ENCODE results near the gene CFAP20DC.
A peak's percentile ranks its signal among the peaks of the same experiment; 100 is the strongest.
"Not testable (repeated sequence)": the region's sequence is repeated elsewhere in the genome, so short reads cannot be mapped to it uniquely, and the experiment has no call there.

Gene CFAP20DC

GRCh38 chr3:59049671-59050331, at the start of gene CFAP20DC:
TSS of gene CFAP20DC (minus strand) at chr3:59050025. CDS start at chr3:59049631, 394 bp downstream.
- DNase-seq (ENCODE audit: low read depth in 2 of 3, low spot score in 1 of 3), result peak; percentile 84 to 90 (median 90)

- not testable (repeated sequence) for DNase-seq (ENCODE audit: low read depth in 2 of 3, low spot score in 1 of 3)
Observed at GRCh38 chr3:59098516-59098915, 48.7 kb upstream of the CFAP20DC start.

GRCh38 chr3:59094446-59094845, 44.6 kb upstream of the CFAP20DC start:
- no peak for DNase-seq (ENCODE audit: low read depth in 2 of 3, low spot score in 1 of 3)

DNA sequence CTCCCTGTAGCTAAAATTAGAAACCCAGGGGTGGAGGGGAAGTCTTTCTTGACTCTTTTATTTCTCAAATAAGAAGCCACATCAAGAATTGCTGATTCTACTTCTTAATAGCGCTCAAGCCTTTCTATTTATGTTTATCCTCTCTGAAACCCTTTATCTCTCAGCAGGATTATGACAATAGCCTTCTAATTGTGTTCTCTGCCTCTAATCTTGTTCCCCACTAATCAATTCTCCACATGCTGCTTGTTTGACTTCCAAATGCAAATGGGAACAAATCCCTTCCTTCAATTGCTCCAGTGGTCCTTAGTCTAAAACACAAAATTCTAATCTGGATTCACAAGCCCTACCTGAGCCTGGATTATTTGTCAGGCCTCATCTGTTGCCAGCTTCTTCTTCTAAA, 43.7 kb upstream of the CFAP20DC start:
- no peak for DNase-seq (ENCODE audit: low read depth in 2 of 3, low spot score in 1 of 3)

DNA sequence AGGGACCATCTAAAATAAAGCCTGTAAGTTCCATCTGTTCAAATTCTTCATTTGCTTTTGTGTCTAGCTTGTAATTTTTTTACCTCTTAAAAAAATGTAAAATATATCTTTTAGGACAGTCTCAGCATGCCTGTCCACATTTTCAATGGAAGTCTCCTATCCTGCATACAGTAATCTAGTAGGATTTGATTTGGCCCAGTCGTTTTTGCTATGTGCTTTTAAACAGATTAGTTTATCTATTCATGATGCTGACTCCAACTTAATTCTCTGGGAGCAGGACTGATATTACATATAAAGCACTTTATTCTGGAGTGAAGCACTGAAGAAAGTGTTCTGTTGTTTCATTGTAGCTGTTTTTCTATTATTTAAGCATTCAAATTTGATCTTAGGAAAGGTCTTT, 38.9 kb upstream of the CFAP20DC start:
- DNase-seq (ENCODE audit: low read depth in 2 of 3, low spot score in 1 of 3), result no peak

GRCh38 chr3:59085976-59086375, 36.2 kb upstream of the CFAP20DC start:
- no peak for DNase-seq (ENCODE audit: low read depth in 2 of 3, low spot score in 1 of 3)

GRCh38 chr3:59084583-59084982, 34.8 kb upstream of the CFAP20DC start:
- no peak for DNase-seq (ENCODE audit: low read depth in 2 of 3, low spot score in 1 of 3)

GRCh38 chr3:59082106-59082505, 32.3 kb upstream of the CFAP20DC start:
- DNase-seq (ENCODE audit: low read depth in 2 of 3, low spot score in 1 of 3), result no peak

DNA sequence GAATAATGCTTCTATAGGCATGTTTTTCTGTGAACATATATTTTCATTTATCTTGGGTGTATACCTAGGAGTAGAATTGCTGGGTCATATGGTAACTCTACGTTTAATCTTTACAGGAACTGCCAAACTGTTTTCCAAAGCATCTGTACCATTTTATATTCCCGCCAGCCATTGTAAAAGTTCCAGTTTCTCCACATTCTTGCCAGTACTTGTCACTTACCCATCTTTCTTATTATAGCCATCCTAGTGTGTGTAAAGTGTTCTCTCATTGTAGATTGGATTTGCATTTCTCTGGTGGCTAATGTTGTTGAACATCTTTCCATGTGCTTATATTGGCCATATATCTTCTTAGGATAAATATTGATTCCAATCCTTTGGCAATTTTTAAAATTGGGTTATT, 31.2 kb upstream of the CFAP20DC start:
- DNase-seq (ENCODE audit: low read depth in 2 of 3, low spot score in 1 of 3), result no peak

DNA sequence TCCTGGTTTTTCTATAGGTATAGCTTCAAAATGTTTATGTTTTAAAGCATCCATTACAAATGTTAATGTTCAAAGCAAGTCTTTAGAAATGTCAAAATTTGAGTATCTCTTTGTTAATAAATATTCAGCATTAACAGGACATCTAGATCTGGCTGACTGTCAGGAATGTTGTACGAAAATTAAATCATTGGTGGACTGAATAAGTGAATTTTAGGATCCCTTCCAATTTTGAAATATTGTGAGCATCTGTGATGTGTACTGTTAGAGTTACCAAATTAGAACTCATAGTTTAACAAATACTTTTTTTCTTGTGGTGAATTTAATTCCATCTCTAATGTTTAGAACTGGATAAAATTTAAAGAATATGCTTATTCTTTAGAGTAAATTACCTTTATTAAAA, 30.1 kb upstream of the CFAP20DC start:
- no peak for DNase-seq (ENCODE audit: low read depth in 2 of 3, low spot score in 1 of 3)

DNA sequence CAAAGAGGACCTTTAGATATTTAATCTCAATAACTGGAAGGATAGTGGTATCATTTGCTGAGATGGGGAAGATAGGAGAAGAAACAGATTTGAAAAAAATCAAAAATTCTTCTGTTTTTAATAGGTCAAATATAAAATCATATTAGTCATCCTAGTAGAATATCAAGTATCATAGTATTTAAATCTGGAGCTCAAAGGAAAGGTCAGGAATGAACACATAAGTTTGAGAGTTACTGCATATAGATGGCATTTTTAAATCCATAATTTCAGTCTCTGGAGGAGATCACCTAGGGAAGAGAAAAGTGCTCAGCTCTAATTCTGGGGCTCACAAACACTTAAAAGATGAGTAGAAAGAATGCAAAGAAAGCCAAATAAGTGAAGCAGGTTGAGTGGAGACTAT, 24.9 kb upstream of the CFAP20DC start:
- no peak for DNase-seq (ENCODE audit: low read depth in 2 of 3, low spot score in 1 of 3)

DNA sequence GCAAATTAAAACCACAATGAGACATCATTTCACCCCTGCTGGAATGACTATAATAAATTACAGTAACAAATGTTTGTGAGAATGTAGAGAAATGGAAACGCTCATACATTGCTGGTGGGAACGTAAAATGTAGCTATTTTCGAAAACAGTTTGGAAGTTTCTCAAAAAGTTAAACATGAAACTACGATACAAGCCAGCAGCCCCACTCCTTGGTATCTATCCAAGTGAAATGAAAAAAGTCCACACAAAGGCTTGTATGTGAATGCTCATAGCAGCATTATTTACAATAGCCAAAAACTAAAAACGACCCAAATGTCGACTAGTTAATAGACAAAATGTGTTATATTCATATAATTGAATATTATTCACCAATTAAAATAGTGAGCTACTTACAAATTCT, 22.9 kb upstream of the CFAP20DC start:
- DNase-seq (ENCODE audit: low read depth in 2 of 3, low spot score in 1 of 3), result no peak

- no peak for DNase-seq (ENCODE audit: low read depth in 2 of 3, low spot score in 1 of 3)
Observed at GRCh38 chr3:59069838-59070237, 20.0 kb upstream of the CFAP20DC start.

- no peak for DNase-seq (ENCODE audit: low read depth in 2 of 3, low spot score in 1 of 3)
Observed at GRCh38 chr3:59065240-59065639, 15.4 kb upstream of the CFAP20DC start.

DNA sequence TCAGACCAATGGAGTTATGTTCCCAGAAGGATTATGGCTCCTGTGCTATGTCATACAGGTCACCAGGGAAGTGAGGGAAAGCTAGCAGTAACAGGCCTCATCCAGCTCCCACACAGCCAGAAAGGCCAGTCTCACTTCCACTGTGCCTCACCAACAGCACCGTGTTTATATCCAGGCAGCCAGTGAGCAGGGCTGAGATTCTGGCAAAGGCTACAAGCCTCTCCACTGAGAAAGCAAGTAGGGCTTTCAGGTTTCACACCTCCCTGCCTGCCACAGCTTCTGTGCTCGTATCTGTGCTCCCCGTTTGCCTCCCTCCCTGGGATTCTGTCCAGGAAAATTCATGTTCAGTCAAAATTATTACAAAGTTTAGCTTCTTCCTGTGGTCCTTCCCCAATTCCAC, 14.9 kb upstream of the CFAP20DC start:
- DNase-seq (ENCODE audit: low read depth in 2 of 3, low spot score in 1 of 3), result no peak

- no peak for DNase-seq (ENCODE audit: low read depth in 2 of 3, low spot score in 1 of 3)
Observed at GRCh38 chr3:59064276-59064675, 14.5 kb upstream of the CFAP20DC start.

DNA sequence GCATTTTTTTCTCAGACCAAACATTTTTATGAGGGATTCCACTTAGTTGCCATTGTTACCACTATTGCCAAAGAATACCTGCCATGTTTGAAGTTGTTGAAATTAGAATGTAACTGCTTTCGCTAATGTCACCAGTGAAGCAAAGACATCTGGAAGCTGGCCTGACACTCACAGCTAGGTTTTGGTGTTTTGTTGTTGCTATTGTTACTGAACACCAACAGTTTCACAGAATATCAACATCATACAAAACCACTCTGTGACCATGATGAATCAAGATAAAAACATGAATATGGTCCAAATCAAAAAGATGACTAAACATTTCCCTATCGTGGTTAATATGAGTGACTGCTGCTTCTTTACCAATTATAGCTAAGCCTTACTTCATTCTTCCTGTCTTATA, 6.9 kb upstream of the CFAP20DC start:
- no peak for DNase-seq (ENCODE audit: low read depth in 2 of 3, low spot score in 1 of 3)

- DNase-seq (ENCODE audit: low read depth in 2 of 3, low spot score in 1 of 3), result no peak
Observed at GRCh38 chr3:59052803-59053411, 3.1 kb upstream of the CFAP20DC start.

- DNase-seq (ENCODE audit: low read depth in 2 of 3, low spot score in 1 of 3), result not testable (repeated sequence)
Observed at GRCh38 chr3:59050811-59051414, 1.1 kb upstream of the CFAP20DC start.

DNA sequence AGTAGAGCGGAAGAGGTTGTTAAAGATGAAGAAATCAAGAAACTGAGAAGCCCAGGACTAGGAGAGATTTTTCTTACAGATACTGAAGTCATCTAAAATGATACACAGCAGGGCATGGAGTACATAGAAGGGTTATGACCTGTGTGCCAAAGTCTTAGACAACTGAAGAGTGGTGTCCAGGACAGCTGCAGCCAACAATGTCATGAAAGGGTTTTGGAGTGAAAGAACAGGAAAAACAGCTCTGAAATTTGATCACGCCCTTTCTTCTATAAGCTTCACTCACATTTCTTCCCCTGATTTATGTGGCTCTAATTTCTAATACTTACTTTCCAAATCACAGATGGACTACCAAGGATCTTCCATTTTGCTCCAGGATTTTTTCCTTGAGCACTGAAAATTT, 3.0 kb downstream of the CFAP20DC start:
- no peak for DNase-seq (ENCODE audit: low read depth in 2 of 3, low spot score in 1 of 3)

GRCh38 chr3:59043391-59043790, 6.4 kb downstream of the CFAP20DC start:
- DNase-seq (ENCODE audit: low read depth in 2 of 3, low spot score in 1 of 3), result no peak

- DNase-seq (ENCODE audit: low read depth in 2 of 3, low spot score in 1 of 3), result no peak
Observed at GRCh38 chr3:59040902-59041301, 8.9 kb downstream of the CFAP20DC start.

DNA sequence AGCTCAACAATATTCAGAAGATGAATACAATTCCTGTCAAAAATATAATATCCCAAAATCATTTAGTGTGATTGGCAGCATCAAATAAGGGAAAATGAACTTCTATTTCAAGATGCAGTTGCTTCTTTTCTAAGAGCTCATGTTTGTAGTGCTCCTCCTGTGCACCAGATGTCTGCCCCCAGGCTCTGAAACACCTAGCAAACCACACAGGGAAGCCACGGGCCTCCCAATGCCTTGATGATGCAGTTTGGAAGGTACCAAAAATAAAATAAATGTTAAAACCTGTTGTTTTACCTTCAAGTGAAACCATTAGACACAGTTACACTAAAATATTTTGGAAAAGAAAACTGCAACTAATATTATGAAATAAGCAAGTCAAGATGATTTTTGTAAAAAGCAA, 22.2 kb downstream of the CFAP20DC start:
- DNase-seq (ENCODE audit: low read depth in 2 of 3, low spot score in 1 of 3), result no peak
